SU-DHL-6 (cell line): Measurements from ENCODE around the gene AMOTL1.

Experiments used
- EZH2phosphoT487 ChIP-seq: fragments of 200-600 bp; sonication (generic), shearing (Covaris generic); conservative IDR thresholded peaks from 2 replicates; pipeline ENCODE4 v1.6.1; 2018; ENCODE audit warnings: mild to moderate bottlenecking, antibody characterized with exemption, low read length, moderate library complexity, mixed read lengths
- TF ChIP-seq, protein P1 (sequence below): fragments of 200-600 bp; sonication (generic); IDR thresholded peaks from one replicate; pipeline ENCODE4 v1.5.1; 2017; ENCODE audit warnings: antibody characterized with exemption, mild to moderate bottlenecking, low read length, moderate library complexity; ENCODE audit not compliant: insufficient read depth, poor library complexity, severe bottlenecking

DNA sequence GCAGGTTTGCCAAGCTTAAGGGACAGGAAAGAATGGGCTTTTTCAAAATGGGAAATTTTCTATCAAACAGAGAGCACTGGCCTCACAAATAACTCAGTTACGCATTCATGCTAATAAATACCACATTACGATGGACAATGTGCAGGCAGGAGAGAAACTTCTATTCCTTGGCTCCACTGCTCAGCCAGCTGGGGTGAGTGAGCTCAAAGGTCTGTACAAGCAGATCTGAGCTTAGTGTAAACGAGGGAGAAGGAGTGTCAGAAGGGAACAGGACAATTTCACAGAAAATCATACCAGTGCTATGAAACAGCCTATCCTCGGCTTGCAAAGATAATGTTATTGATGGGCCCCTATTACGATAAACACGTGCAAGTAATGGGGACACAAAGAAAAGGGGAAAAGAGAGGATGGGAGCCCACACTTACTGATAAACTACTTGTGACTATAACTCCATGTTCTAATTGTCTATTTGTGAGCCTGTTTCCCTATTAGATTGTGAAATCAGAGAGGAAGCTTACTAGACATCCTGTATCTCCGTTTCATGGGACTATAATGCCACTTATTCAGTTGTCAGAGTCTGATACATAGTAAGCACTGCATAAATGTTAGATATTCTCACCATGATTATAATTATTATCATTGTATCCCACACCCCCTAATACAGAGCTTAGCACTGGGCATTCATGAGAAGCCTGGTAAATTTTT is 46.3 kb downstream of the AMOTL1 start:
- TF ChIP-seq, protein P1, sequence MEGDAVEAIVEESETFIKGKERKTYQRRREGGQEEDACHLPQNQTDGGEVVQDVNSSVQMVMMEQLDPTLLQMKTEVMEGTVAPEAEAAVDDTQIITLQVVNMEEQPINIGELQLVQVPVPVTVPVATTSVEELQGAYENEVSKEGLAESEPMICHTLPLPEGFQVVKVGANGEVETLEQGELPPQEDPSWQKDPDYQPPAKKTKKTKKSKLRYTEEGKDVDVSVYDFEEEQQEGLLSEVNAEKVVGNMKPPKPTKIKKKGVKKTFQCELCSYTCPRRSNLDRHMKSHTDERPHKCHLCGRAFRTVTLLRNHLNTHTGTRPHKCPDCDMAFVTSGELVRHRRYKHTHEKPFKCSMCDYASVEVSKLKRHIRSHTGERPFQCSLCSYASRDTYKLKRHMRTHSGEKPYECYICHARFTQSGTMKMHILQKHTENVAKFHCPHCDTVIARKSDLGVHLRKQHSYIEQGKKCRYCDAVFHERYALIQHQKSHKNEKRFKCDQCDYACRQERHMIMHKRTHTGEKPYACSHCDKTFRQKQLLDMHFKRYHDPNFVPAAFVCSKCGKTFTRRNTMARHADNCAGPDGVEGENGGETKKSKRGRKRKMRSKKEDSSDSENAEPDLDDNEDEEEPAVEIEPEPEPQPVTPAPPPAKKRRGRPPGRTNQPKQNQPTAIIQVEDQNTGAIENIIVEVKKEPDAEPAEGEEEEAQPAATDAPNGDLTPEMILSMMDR, result no peak
- no peak for TF ChIP-seq EZH2phosphoT487
